ENCODE measurements around the gene DCAKD.

Gene DCAKD

GRCh38 chr17:45022288-45022648 is 29.2 kb downstream of the DCAKD start:
- no peak for TF ChIP-seq CTCF (IDR thresholded peaks at IDR 0.05; ENCODE audit: insufficient read depth, low read depth, low read length, missing control alignments)
- H3K4me3 ChIP-seq (ENCODE audit: low read depth, low read length), result no peak overlapping the region
- no peak for DNase-seq (ENCODE audit: low read depth)

GRCh38 chr17:45021607-45022287 is 29.7 kb downstream of the DCAKD start:
- DNase-seq (ENCODE audit: low read depth), result peak; percentile 76
- H3K4me3 ChIP-seq (ENCODE audit: low read depth, low read length), result no peak overlapping the region
- peak; percentile 85 for TF ChIP-seq CTCF (IDR thresholded peaks at IDR 0.05; ENCODE audit: insufficient read depth, low read depth, low read length, missing control alignments)

- no peak for DNase-seq (ENCODE audit: low read depth)
- H3K4me3 ChIP-seq (ENCODE audit: low read depth, low read length), result no peak overlapping the region
These were observed 30.9 kb downstream of the DCAKD start for GRCh38 chr17:45020354-45021138.

GRCh38 chr17:45018848-45019711 is 32.4 kb downstream of the DCAKD start:
- peak overlapping the region; percentile 40 for H3K4me3 ChIP-seq (ENCODE audit: low read depth, low read length)
- TF ChIP-seq CTCF (IDR thresholded peaks at IDR 0.05; ENCODE audit: insufficient read depth, low read depth, low read length, missing control alignments), result peak; percentile 39
- DNase-seq (ENCODE audit: low read depth), result peak; percentile 59

More at GRCh38 chr17:45020354-45021138, 30.9 kb downstream of the DCAKD start:
- no peak for TF ChIP-seq CTCF (IDR thresholded peaks at IDR 0.05; ENCODE audit: insufficient read depth, low read depth, low read length, missing control alignments)

GRCh38 chr17:45018514-45018847 is 33.0 kb downstream of the DCAKD start:
- TF ChIP-seq CTCF (IDR thresholded peaks at IDR 0.05; ENCODE audit: insufficient read depth, low read depth, low read length, missing control alignments), result no peak
- no peak for DNase-seq (ENCODE audit: low read depth)
- peak overlapping the region; percentile 40 for H3K4me3 ChIP-seq (ENCODE audit: low read depth, low read length)

- DNase-seq (ENCODE audit: low read depth), result no peak
- TF ChIP-seq CTCF (IDR thresholded peaks at IDR 0.05; ENCODE audit: insufficient read depth, low read depth, low read length, missing control alignments), result peak; percentile 39
- H3K4me3 ChIP-seq (ENCODE audit: low read depth, low read length), result no peak overlapping the region
These were observed 34.6 kb downstream of the DCAKD start for GRCh38 chr17:45016823-45017222.
